Measurements from ENCODE around the gene GNG7.
"Not testable (repeated sequence)": the region's sequence is repeated elsewhere in the genome, so short reads cannot be mapped to it uniquely, and the experiment has no call there.

The GNG7 gene

GRCh38 chr19:2726904-2727639 lies 24.6 kb upstream of the GNG7 start:
- no peak for DNase-seq (ENCODE audit: low read depth in 2 of 2)

GRCh38 chr19:2726160-2726855 lies 23.8 kb upstream of the GNG7 start:
- no peak for DNase-seq (ENCODE audit: low read depth in 2 of 2)

GRCh38 chr19:2724148-2724557 lies 21.7 kb upstream of the GNG7 start:
- DNase-seq (ENCODE audit: low read depth in 2 of 2): no peak

GRCh38 chr19:2723747-2724146 lies 21.3 kb upstream of the GNG7 start:
- no peak for DNase-seq (ENCODE audit: low read depth in 2 of 2)

- DNase-seq (ENCODE audit: low read depth in 2 of 2): no peak
Measured at GRCh38 chr19:2723345-2723715, 20.8 kb upstream of the GNG7 start.

GRCh38 chr19:2722541-2723344 lies 20.2 kb upstream of the GNG7 start:
- no peak for DNase-seq (ENCODE audit: low read depth in 2 of 2)

GRCh38 chr19:2721570-2722540 lies 19.4 kb upstream of the GNG7 start:
- no peak for DNase-seq (ENCODE audit: low read depth in 2 of 2)

- DNase-seq (ENCODE audit: low read depth in 2 of 2): no peak
Measured at GRCh38 chr19:2720777-2721569, 18.5 kb upstream of the GNG7 start, which contains the start of gene DIRAS1. TSS of gene DIRAS1 (minus strand) at chr19:2721372. CDS start at chr19:2717806, 3,566 bp downstream.

GRCh38 chr19:2719920-2720776 lies 17.7 kb upstream of the GNG7 start:
- no peak for DNase-seq (ENCODE audit: low read depth in 2 of 2)

GRCh38 chr19:2719232-2719735 lies 16.8 kb upstream of the GNG7 start:
- DNase-seq (ENCODE audit: low read depth in 2 of 2): no peak

- no peak for DNase-seq (ENCODE audit: low read depth in 2 of 2)
Measured at GRCh38 chr19:2717638-2718541, 15.4 kb upstream of the GNG7 start.

GRCh38 chr19:2716722-2717637 lies 14.5 kb upstream of the GNG7 start:
- no peak for DNase-seq (ENCODE audit: low read depth in 2 of 2)

- DNase-seq (ENCODE audit: low read depth in 2 of 2): no peak
Measured at GRCh38 chr19:2716275-2716650, 13.8 kb upstream of the GNG7 start.

- DNase-seq (ENCODE audit: low read depth in 2 of 2): no peak
Measured at GRCh38 chr19:2715470-2716274, 13.2 kb upstream of the GNG7 start.

- DNase-seq (ENCODE audit: low read depth in 2 of 2): no peak
Measured at GRCh38 chr19:2714531-2715269, 12.2 kb upstream of the GNG7 start.

- not testable (repeated sequence) for DNase-seq (ENCODE audit: low read depth in 2 of 2)
Measured at GRCh38 chr19:2714102-2714501, 11.6 kb upstream of the GNG7 start.

Data from stimulated activated CD4-positive, alpha-beta T cell treated with anti-CD3 and anti-CD28 coated beads, Interleukin-15, amount 100 ng/mL, for 48 hours (primary cell).